GM11168 (cell line): ENCODE results near the gene AKAP14.
"Not testable (repeated sequence)": the region's sequence is repeated elsewhere in the genome, so short reads cannot be mapped to it uniquely, and the experiment has no call there.

ENCODE experiments used
- in situ Hi-C: fragments of 300-500 bp; cut with MboI; formaldehyde crosslinking; loops from one replicate; pipeline ENCODE4 v1.12.0; 2022; ENCODE audit warnings: low sequenced_read_pairs; ENCODE audit not compliant: unreplicated experiment

The AKAP14 gene

GRCh38 chrX:119919835-119920585 lies 24.3 kb downstream of the AKAP14 start:
- in situ Hi-C loops, result no loop called here

- in situ Hi-C loops, result not testable (repeated sequence)
These were observed 26.7 kb downstream of the AKAP14 start for GRCh38 chrX:119922391-119922790.

- in situ Hi-C loops, result no loop called here
These were observed 39.7 kb downstream of the AKAP14 start for GRCh38 chrX:119935215-119935874.

- in situ Hi-C loops, result no loop called here
These were observed 45.6 kb downstream of the AKAP14 start for GRCh38 chrX:119941336-119941735.

GRCh38 chrX:119942173-119942819 lies 46.6 kb downstream of the AKAP14 start:
- in situ Hi-C loops, result no loop called here

GRCh38 chrX:119942831-119943184 lies 47.1 kb downstream of the AKAP14 start:
- in situ Hi-C loops, result no loop called here

GRCh38 chrX:119943185-119943988 lies 47.7 kb downstream of the AKAP14 start, which contains the start of gene NKAP:
TSS of gene NKAP (minus strand) at chrX:119943751. CDS start at chrX:119943605, 146 bp downstream.
- in situ Hi-C loops, result no loop called here

GRCh38 chrX:119945481-119945880 lies 49.8 kb downstream of the AKAP14 start:
- in situ Hi-C loops, result no loop called here

- in situ Hi-C loops, result no loop called here
These were observed 52.7 kb downstream of the AKAP14 start for GRCh38 chrX:119948381-119948780.

- in situ Hi-C loops, result no loop called here
These were observed 58.7 kb downstream of the AKAP14 start for GRCh38 chrX:119954374-119954773.

- in situ Hi-C loops, result not testable (repeated sequence)
These were observed 60.3 kb downstream of the AKAP14 start for GRCh38 chrX:119955807-119956570.

GRCh38 chrX:119960625-119961024 lies 64.9 kb downstream of the AKAP14 start:
- in situ Hi-C loops, result no loop called here

- in situ Hi-C loops, result not testable (repeated sequence)
These were observed 71.1 kb downstream of the AKAP14 start for GRCh38 chrX:119966837-119967236.
